Central memory CD4-positive, alpha-beta T cell (primary cell): Measurements from ENCODE around the gene ICA1.

Experiments used
- DNase-seq: peaks from one replicate; pipeline ENCODE4 v3.0.0; 2022

The ICA1 gene

GRCh38 chr7:8226501-8226900 lies 35.5 kb downstream of the ICA1 start:
- no peak for DNase-seq

GRCh38 chr7:8221567-8221966 lies 40.4 kb downstream of the ICA1 start:
- DNase-seq = no peak

GRCh38 chr7:8221101-8221495 lies 40.9 kb downstream of the ICA1 start:
- DNase-seq = no peak

- DNase-seq = no peak
Observed at GRCh38 chr7:8220376-8221100, 41.4 kb downstream of the ICA1 start.

GRCh38 chr7:8217200-8218068 lies 44.5 kb downstream of the ICA1 start:
- peak; percentile 58 for DNase-seq

GRCh38 chr7:8216334-8216690 lies 45.7 kb downstream of the ICA1 start:
- DNase-seq = no peak

GRCh38 chr7:8215648-8216333 lies 46.2 kb downstream of the ICA1 start:
- DNase-seq = no peak

- no peak for DNase-seq
Observed at GRCh38 chr7:8214244-8214824, 47.6 kb downstream of the ICA1 start.

GRCh38 chr7:8213381-8213780 lies 48.6 kb downstream of the ICA1 start:
- no peak for DNase-seq

- DNase-seq = no peak
Observed at GRCh38 chr7:8212638-8213037, 49.3 kb downstream of the ICA1 start.

GRCh38 chr7:8211725-8212096 lies 50.3 kb downstream of the ICA1 start:
- no peak for DNase-seq

GRCh38 chr7:8210845-8211724 lies 50.9 kb downstream of the ICA1 start:
- DNase-seq = no peak

GRCh38 chr7:8209353-8209752 lies 52.6 kb downstream of the ICA1 start:
- no peak for DNase-seq

- DNase-seq = no peak
Observed at GRCh38 chr7:8208816-8209215, 53.2 kb downstream of the ICA1 start.

GRCh38 chr7:8206956-8207355 lies 55.0 kb downstream of the ICA1 start:
- DNase-seq = no peak

- DNase-seq = no peak
Observed at GRCh38 chr7:8205537-8205936, 56.4 kb downstream of the ICA1 start.

- no peak for DNase-seq
Observed at GRCh38 chr7:8205031-8205387, 57.0 kb downstream of the ICA1 start.

- no peak for DNase-seq
Observed at GRCh38 chr7:8204339-8205030, 57.5 kb downstream of the ICA1 start.

- DNase-seq = no peak
Observed at GRCh38 chr7:8201846-8202441, 60.0 kb downstream of the ICA1 start.

- DNase-seq = no peak
Observed at GRCh38 chr7:8200717-8201116, 61.2 kb downstream of the ICA1 start.

- no peak for DNase-seq
Observed at GRCh38 chr7:8200316-8200715, 61.7 kb downstream of the ICA1 start.
